ENCODE measurements around the gene OR52E5. TPM values are rescaled to one million over a fixed set of nuclear protein-coding genes. Genes with fewer than 3 reads are reported as not detected.

Gene OR52E5
- total and polyA plus RNA-seq, 2 of the 13 experiments (the other 11 are each of a cell fraction or from before 2014, with no cell fraction given): not detected

DNA sequence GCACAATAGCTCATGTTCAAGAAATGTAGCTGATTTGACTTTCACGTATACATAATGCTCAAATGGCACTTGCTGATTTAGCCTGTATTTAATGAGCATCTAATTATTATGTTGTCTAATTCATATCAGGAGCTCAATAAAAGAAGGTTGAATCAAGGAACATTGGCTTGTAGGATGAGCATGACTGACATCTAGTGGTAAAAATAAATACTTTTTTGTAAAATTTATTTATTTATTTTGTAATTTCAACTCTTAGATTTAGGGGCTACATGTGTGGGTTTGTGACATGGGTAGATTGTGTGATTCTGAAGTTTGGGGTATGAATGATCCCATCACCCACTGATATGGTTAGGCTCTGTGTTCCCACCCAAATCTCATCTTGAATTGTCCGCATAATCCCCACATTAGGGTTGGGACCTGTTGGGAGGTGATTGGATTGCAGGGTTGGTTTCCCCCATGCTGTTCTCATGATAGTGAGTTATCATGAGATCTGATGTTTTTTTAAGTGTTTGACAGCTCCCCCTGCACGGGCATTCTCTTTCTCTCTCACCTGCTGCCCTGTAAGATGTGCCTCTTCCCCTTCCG, 1.7 kb upstream of the OR52E5 start (continued):
- TF ChIP-seq IKZF4 (CRISPR knock-in tag; IDR thresholded peaks at IDR 0.05; ENCODE audit: borderline replicate concordance, low read depth, not compliant biosample characterization): no peak
- TF ChIP-seq SIN3A (IDR thresholded peaks at IDR 0.05; ENCODE audit: borderline replicate concordance, low read depth, low read length): no peak
- no peak for TF ChIP-seq NAIF1 (CRISPR knock-in tag; IDR thresholded peaks at IDR 0.05; ENCODE audit: borderline replicate concordance)
- no peak for TF ChIP-seq SATB2 (CRISPR knock-in tag; IDR thresholded peaks at IDR 0.05)
- no peak for TF ChIP-seq MAF1 (CRISPR knock-in tag; IDR thresholded peaks at IDR 0.05; ENCODE audit: borderline replicate concordance)
- no peak for TF ChIP-seq GPN1 (CRISPR knock-in tag; IDR thresholded peaks at IDR 0.05; ENCODE audit: borderline replicate concordance)
- TF ChIP-seq, protein P1, sequence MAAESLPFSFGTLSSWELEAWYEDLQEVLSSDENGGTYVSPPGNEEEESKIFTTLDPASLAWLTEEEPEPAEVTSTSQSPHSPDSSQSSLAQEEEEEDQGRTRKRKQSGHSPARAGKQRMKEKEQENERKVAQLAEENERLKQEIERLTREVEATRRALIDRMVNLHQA (CRISPR knock-in tag; IDR thresholded peaks at IDR 0.05): no peak
- TF ChIP-seq, protein P2, sequence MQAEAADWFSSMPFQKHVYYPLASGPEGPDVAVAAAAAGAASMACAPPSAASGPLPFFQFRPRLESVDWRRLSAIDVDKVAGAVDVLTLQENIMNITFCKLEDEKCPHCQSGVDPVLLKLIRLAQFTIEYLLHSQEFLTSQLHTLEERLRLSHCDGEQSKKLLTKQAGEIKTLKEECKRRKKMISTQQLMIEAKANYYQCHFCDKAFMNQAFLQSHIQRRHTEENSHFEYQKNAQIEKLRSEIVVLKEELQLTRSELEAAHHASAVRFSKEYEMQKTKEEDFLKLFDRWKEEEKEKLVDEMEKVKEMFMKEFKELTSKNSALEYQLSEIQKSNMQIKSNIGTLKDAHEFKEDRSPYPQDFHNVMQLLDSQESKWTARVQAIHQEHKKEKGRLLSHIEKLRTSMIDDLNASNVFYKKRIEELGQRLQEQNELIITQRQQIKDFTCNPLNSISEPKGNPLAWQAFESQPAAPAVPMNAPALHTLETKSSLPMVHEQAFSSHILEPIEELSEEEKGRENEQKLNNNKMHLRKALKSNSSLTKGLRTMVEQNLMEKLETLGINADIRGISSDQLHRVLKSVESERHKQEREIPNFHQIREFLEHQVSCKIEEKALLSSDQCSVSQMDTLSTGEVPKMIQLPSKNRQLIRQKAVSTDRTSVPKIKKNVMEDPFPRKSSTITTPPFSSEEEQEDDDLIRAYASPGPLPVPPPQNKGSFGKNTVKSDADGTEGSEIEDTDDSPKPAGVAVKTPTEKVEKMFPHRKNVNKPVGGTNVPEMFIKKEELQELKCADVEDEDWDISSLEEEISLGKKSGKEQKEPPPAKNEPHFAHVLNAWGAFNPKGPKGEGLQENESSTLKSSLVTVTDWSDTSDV (CRISPR knock-in tag; IDR thresholded peaks at IDR 0.05): no peak
- no peak for TF ChIP-seq MTA1 (CRISPR knock-in tag; IDR thresholded peaks at IDR 0.05; ENCODE audit: borderline replicate concordance)

DNA sequence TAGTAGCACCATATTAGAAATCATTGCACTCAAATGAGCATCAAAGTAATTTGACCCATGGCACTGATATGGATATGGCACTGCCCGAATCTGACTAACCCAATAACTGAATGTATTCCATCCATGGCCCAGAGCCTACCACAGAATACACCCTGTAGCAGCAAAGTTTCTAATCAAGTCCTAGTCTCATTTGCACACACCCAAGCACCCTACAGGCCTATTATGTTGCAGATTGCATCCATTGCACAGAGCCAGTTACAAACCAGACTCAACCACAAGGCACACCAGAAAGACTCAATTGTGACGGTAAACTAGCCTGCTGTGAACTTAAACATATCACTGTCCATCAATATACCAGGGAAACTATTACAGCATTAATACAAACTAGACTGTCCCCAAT, 6.5 kb downstream of the OR52E5 start:
- H3K79me2 ChIP-seq (ENCODE audit: insufficient read depth, low read length): no peaks in the 10 kb centered on the region
- DNase-seq (ENCODE audit: low spot score) (no peak), ATAC-seq (no peak), FAIRE-seq (no peak)
- no peak overlapping the region for H2AFZ ChIP-seq (ENCODE audit: low read length)
- H3K4me3 ChIP-seq (replicated peaks in 1 of 3; ENCODE audit: insufficient read depth in 1 of 3, low read depth in 2 of 3, low read length in 3 of 3): no peak overlapping the region
- CTCF ChIA-PET (ENCODE audit: low intra/inter-chr PET ratio, low total read pairs): no interaction called here
- no TSS peak for BruUV-seq (replicated peaks)
- H3K27ac ChIP-seq (ENCODE audit: extremely low read length, insufficient read depth, low read length): no peak overlapping the region
- POLR2A ChIA-PET: no interaction called here
- no peak overlapping the region for H3K9ac ChIP-seq (ENCODE audit: insufficient read depth, low read depth, low read length)
- H3K27me3 ChIP-seq (ENCODE audit: control insufficient read depth in 1 of 2, insufficient read depth in 2 of 2, low read length in 2 of 2): no peaks in the 10 kb centered on the region
- intact Hi-C loops (cut with micrococcal nuclease; ENCODE audit: unreplicated experiment): no loop called here
- 38% methylated on average over 1 of the region's 2 CpGs for WGBS (ENCODE audit: low lambda C conversion rate)
- H3K36me3 ChIP-seq (replicated peaks in 1 of 2; ENCODE audit: control insufficient read depth in 1 of 2, insufficient read depth in 2 of 2, low read length in 2 of 2): no peaks in the 10 kb centered on the region
- no peaks in the 10 kb centered on the region for H3K4me1 ChIP-seq (ENCODE audit: insufficient read depth, low read length)
- TF ChIP-seq PAWR (CRISPR knock-in tag; IDR thresholded peaks at IDR 0.05; ENCODE audit: borderline replicate concordance) (no peak), YY1 (IDR thresholded peaks at IDR 0.05; ENCODE audit: insufficient read depth, insufficient replicate concordance, low read depth, low read length) (no peak), GATAD2A (CRISPR knock-in tag; IDR thresholded peaks at IDR 0.05) (no peak), PCBP2 (optimal IDR thresholded peaks at IDR 0.05; ENCODE audit: low read depth, low read length, poor library complexity, severe bottlenecking) (no peak)
- TF ChIP-seq, protein P3, sequence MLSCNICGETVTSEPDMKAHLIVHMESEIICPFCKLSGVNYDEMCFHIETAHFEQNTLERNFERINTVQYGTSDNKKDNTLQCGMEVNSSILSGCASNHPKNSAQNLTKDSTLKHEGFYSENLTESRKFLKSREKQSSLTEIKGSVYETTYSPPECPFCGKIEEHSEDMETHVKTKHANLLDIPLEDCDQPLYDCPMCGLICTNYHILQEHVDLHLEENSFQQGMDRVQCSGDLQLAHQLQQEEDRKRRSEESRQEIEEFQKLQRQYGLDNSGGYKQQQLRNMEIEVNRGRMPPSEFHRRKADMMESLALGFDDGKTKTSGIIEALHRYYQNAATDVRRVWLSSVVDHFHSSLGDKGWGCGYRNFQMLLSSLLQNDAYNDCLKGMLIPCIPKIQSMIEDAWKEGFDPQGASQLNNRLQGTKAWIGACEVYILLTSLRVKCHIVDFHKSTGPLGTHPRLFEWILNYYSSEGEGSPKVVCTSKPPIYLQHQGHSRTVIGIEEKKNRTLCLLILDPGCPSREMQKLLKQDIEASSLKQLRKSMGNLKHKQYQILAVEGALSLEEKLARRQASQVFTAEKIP (CRISPR knock-in tag; IDR thresholded peaks at IDR 0.05; ENCODE audit: borderline replicate concordance): no peak
- TF ChIP-seq, protein P4, sequence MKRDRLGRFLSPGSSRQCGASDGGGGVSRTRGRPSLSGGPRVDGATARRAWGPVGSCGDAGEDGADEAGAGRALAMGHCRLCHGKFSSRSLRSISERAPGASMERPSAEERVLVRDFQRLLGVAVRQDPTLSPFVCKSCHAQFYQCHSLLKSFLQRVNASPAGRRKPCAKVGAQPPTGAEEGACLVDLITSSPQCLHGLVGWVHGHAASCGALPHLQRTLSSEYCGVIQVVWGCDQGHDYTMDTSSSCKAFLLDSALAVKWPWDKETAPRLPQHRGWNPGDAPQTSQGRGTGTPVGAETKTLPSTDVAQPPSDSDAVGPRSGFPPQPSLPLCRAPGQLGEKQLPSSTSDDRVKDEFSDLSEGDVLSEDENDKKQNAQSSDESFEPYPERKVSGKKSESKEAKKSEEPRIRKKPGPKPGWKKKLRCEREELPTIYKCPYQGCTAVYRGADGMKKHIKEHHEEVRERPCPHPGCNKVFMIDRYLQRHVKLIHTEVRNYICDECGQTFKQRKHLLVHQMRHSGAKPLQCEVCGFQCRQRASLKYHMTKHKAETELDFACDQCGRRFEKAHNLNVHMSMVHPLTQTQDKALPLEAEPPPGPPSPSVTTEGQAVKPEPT (CRISPR knock-in tag; IDR thresholded peaks at IDR 0.05; ENCODE audit: low read depth): no peak
- TF ChIP-seq, protein P5, sequence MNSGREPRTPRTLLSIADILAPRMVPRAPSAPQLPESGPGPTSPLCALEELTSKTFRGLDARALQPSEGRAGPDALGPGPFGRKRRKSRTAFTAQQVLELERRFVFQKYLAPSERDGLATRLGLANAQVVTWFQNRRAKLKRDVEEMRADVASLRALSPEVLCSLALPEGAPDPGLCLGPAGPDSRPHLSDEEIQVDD (CRISPR knock-in tag; IDR thresholded peaks at IDR 0.05; ENCODE audit: borderline replicate concordance): no peak
- in situ Hi-C loops (cut with HindIII; ENCODE audit: extremely low pct_ligation_motif_present, low pct_unique_long_range_greater_than_20kb): no loop called here
- H3K4me2 ChIP-seq (ENCODE audit: low read depth, low read length): no peak overlapping the region
- H4K20me1 ChIP-seq (ENCODE audit: insufficient read depth, low read length): no peaks in the 10 kb centered on the region
- no peaks in the 10 kb centered on the region for H3K9me3 ChIP-seq (ENCODE audit: low read length)

All from HepG2 (cell line).